GM23338 (cell line): ENCODE results near the gene MYO18A. TPM values are rescaled to one million over a fixed set of nuclear protein-coding genes. Genes with fewer than 3 reads are reported as not detected.

Experiments used
- ATAC-seq: fragments of 200-7000 bp; cut with Tn5 transposase; 3 replicates; pipeline ENCODE4 v1.9.1; 2020
- DNase-seq: peaks from one replicate; pipeline ENCODE4 v3.0.0-alpha.2; 2015; ENCODE audit warnings: low spot score
- H2AFZ ChIP-seq: fragments of 200-600 bp; sonication (generic); 2 replicates; pipeline ENCODE4 v1.8.0; 2016; ENCODE audit warnings: antibody characterized with exemption, mild to moderate bottlenecking, moderate library complexity
- H3F3A ChIP-seq: fragments of 200-600 bp; sonication (generic); replicated peaks from 2 replicates; pipeline ENCODE4 v1.8.0; 2017; ENCODE audit warnings: antibody characterized with exemption, mixed run types, low read depth
- H3K27ac ChIP-seq: fragments of 200-600 bp; sonication (generic); 2 replicates; pipeline ENCODE4 v1.6.1; 2016; ENCODE audit warnings: low read depth
- H3K27me3 ChIP-seq: fragments of 200-600 bp; sonication (generic); 2 replicates; pipeline ENCODE4 v1.8.0; 2016; ENCODE audit warnings: mild to moderate bottlenecking, mixed run types, moderate library complexity; ENCODE audit not compliant: insufficient read depth
- H3K36me3 ChIP-seq: fragments of 200-600 bp; sonication (generic); 2 replicates; pipeline ENCODE4 v1.8.0; 2016; ENCODE audit warnings: mild to moderate bottlenecking; ENCODE audit not compliant: insufficient read depth
- H3K4me1 ChIP-seq: fragments of 200-600 bp; sonication (generic); 2 replicates; pipeline ENCODE4 v1.8.0; 2016; ENCODE audit warnings: mild to moderate bottlenecking, moderate library complexity; ENCODE audit not compliant: insufficient read depth
- H3K4me2 ChIP-seq: fragments of 200-600 bp; sonication (generic); 2 replicates; pipeline ENCODE4 v1.7.1; 2017; ENCODE audit warnings: mixed run types
- H3K4me3 ChIP-seq: fragments of 200-600 bp; sonication (generic); 2 replicates; pipeline ENCODE4 v1.6.1; 2016; ENCODE audit warnings: mixed run types
- H3K79me2 ChIP-seq: fragments of 200-600 bp; sonication (generic); replicated peaks from 2 replicates; pipeline ENCODE4 v1.8.0; 2017; ENCODE audit warnings: mild to moderate bottlenecking; ENCODE audit not compliant: insufficient read depth
- H3K9me2 ChIP-seq: fragments of 200-600 bp; sonication (generic); 2 replicates; pipeline ENCODE4 v1.8.0; 2017; ENCODE audit not compliant: insufficient read depth
- H4K20me1 ChIP-seq: fragments of 200-600 bp; sonication (generic); replicated peaks from 2 replicates; pipeline ENCODE4 v1.8.0; 2017; ENCODE audit warnings: mild to moderate bottlenecking; ENCODE audit not compliant: insufficient read depth
- H3K27ac Mint-ChIP-seq: 2 replicates; pipeline ENCODE4 v1.8.0; 2020; ENCODE audit warnings: inconsistent platforms, mild to moderate bottlenecking, moderate library complexity, mixed read lengths
- H3K27me3 Mint-ChIP-seq: 3 replicates; pipeline ENCODE4 v1.8.0; 2022; ENCODE audit warnings: low read depth, mild to moderate bottlenecking, moderate library complexity, mixed read lengths, inconsistent platforms; ENCODE audit not compliant: insufficient read depth, poor library complexity
- H3K36me3 Mint-ChIP-seq: 3 replicates; pipeline ENCODE4 v1.8.0; 2021; ENCODE audit warnings: low read depth, mild to moderate bottlenecking, inconsistent platforms, moderate library complexity, mixed read lengths
- H3K4me1 Mint-ChIP-seq: 3 replicates; pipeline ENCODE4 v1.8.0; 2020; ENCODE audit warnings: mild to moderate bottlenecking, inconsistent platforms, mixed read lengths
- H3K4me3 Mint-ChIP-seq: 3 replicates; pipeline ENCODE4 v1.8.0; 2021; ENCODE audit warnings: moderate library complexity, mild to moderate bottlenecking, inconsistent platforms, mixed read lengths
- H3K9me3 Mint-ChIP-seq: 3 replicates; pipeline ENCODE4 v1.8.0; 2020; ENCODE audit warnings: moderate library complexity, mild to moderate bottlenecking, inconsistent platforms, mixed read lengths
- CREB1 ChIP-seq: fragments of 250-450 bp; sonication (Bioruptor Pico); IDR thresholded peaks from 2 replicates; pipeline ENCODE4 v1.5.0; 2020; ENCODE audit warnings: low read depth, mild to moderate bottlenecking, moderate library complexity
- CTCF ChIP-seq, 2 experiments: fragments of 200-600 bp in 1 of 2; sonication (generic) in 1 of 2; conservative IDR thresholded peaks; 2 replicates each; pipeline versions ENCODE4 v1.5.1 to v1.6.1; 2016 to 2017; ENCODE audit warnings: antibody characterized with exemption in 2 of 2, low read depth in 2 of 2, mild to moderate bottlenecking in 2 of 2, moderate library complexity in 1 of 2
- ETS1 ChIP-seq: IDR thresholded peaks from 2 replicates; pipeline ENCODE4 v1.6.1; 2016; ENCODE audit warnings: antibody characterized with exemption
- EZH2 ChIP-seq: fragments of 200-600 bp; sonication (generic); IDR thresholded peaks from one replicate; pipeline ENCODE4 v1.8.0; 2017; ENCODE audit warnings: antibody characterized with exemption, mild to moderate bottlenecking, low read depth; ENCODE audit not compliant: unreplicated experiment
- EZH2phosphoT487 ChIP-seq: fragments of 200-600 bp; sonication (generic); IDR thresholded peaks from one replicate; pipeline ENCODE4 v1.8.1; 2018; ENCODE audit warnings: antibody characterized with exemption; ENCODE audit not compliant: unreplicated experiment
- JUNB ChIP-seq: IDR thresholded peaks from one replicate; pipeline ENCODE4 v1.6.1; 2016; ENCODE audit warnings: antibody characterized with exemption; ENCODE audit not compliant: unreplicated experiment
- NANOG ChIP-seq: IDR thresholded peaks from 2 replicates; pipeline ENCODE4 v1.6.1; 2016; ENCODE audit warnings: antibody characterized with exemption, borderline replicate concordance
- POLR2AphosphoS5 ChIP-seq: IDR thresholded peaks from 2 replicates; pipeline ENCODE4 v1.6.1; 2016; ENCODE audit warnings: antibody characterized with exemption, low read depth
- REST ChIP-seq: IDR thresholded peaks from one replicate; pipeline ENCODE4 v1.6.1; 2018; ENCODE audit warnings: antibody characterized with exemption; ENCODE audit not compliant: unreplicated experiment
- STAT1 ChIP-seq: IDR thresholded peaks from one replicate; pipeline ENCODE4 v1.6.1; 2016; ENCODE audit warnings: antibody characterized with exemption; ENCODE audit not compliant: unreplicated experiment
- ZNF114 ChIP-seq: fragments of 250-450 bp; sonication (Bioruptor Pico); IDR thresholded peaks from 2 replicates; pipeline ENCODE4 v1.5.0; 2020; ENCODE audit warnings: mild to moderate bottlenecking, moderate library complexity
- ZNF331 ChIP-seq: fragments of 250-450 bp; sonication (Bioruptor Pico); IDR thresholded peaks from 2 replicates; pipeline ENCODE4 v1.5.0; 2020; ENCODE audit warnings: low read depth, mild to moderate bottlenecking, moderate library complexity
- ZNF462 ChIP-seq: fragments of 250-450 bp; sonication (Bioruptor Pico); IDR thresholded peaks from 2 replicates; pipeline ENCODE4 v1.5.0; 2020; ENCODE audit warnings: mild to moderate bottlenecking, moderate library complexity
- polyA plus RNA-seq: library from polyadenylated mRNA; unstranded; fragments of >200 nt; fragmentation: Nextera tagmentation; extraction: Ambion mirVana; gene quantifications from 2 replicates; pipeline ENCODE4 v1.2.1, GENCODE V29; 2016
- total RNA-seq: library from RNA; depleted of rRNA; stranded (reverse); fragments of >200 nt; shearing (Covaris generic); gene quantifications from 2 replicates; pipeline ENCODE4 v1.2.3, GENCODE V29; 2014

Gene MYO18A
- total and polyA plus RNA-seq, 2 experiments from 2014 or later, result 18.3 to 37.5 TPM

GRCh38 chr17:29162082-29162908 is 17.9 kb downstream of the MYO18A start:
- Mint-ChIP-seq H3K27ac (no peak overlapping the region), H3K36me3 (peaks cover 16% of the 10 kb centered on the region), H3K4me1 (peaks cover 12% of the 10 kb centered on the region), H3K9me3 (no peaks in the 10 kb centered on the region), H3K27me3 (peaks cover 7% of the 10 kb centered on the region), H3K4me3 (no peak overlapping the region)
- Histone ChIP-seq H3K4me1 (no peaks in the 10 kb centered on the region; the same call in 1 of the 2 replicates), H3K27ac (no peak overlapping the region), H3K4me2 (no peak overlapping the region), H3K27me3 (no peaks in the 10 kb centered on the region), H3K79me2 (peaks cover 9% of the 10 kb centered on the region; the same call in 1 of the 2 replicates), H4K20me1 (peaks cover 14% of the 10 kb centered on the region; the same call in 1 of the 2 replicates), H2AFZ (no peak overlapping the region), H3K36me3 (no peaks in the 10 kb centered on the region), H3K9me2 (no peaks in the 10 kb centered on the region), H3F3A (no peaks in the 10 kb centered on the region), H3K4me3 (no peak overlapping the region)
- ATAC-seq (no peak), DNase-seq (no peak)
- no peak for TF ChIP-seq REST
- TF ChIP-seq ZNF462 (CRISPR knock-in tag), result no peak
- TF ChIP-seq ETS1, result no peak
- TF ChIP-seq EZH2phosphoT487, result no peak
- TF ChIP-seq STAT1, result no peak
- TF ChIP-seq POLR2AphosphoS5, result no peak
- TF ChIP-seq EZH2, result no peak
- TF ChIP-seq ZNF114 (CRISPR knock-in tag), result no peak
- no peak for TF ChIP-seq CREB1 (CRISPR knock-in tag)
- TF ChIP-seq NANOG, result no peak
- TF ChIP-seq CTCF (conservative IDR thresholded peaks at IDR 0.05; ENCODE audit: low read depth in 2 of 2), result no peak
- TF ChIP-seq JUNB, result no peak
- TF ChIP-seq ZNF331 (CRISPR knock-in tag), result no peak
